ENCODE data around the gene CSH2. TPM values are rescaled to one million over a fixed set of nuclear protein-coding genes. Genes with fewer than 3 reads are reported as not detected.
"Not testable (repeated sequence)": the region's sequence is repeated elsewhere in the genome, so short reads cannot be mapped to it uniquely, and the experiment has no call there.

Gene CSH2
- total and polyA plus RNA-seq, 3 experiments from 2014 or later, result not detected

DNA sequence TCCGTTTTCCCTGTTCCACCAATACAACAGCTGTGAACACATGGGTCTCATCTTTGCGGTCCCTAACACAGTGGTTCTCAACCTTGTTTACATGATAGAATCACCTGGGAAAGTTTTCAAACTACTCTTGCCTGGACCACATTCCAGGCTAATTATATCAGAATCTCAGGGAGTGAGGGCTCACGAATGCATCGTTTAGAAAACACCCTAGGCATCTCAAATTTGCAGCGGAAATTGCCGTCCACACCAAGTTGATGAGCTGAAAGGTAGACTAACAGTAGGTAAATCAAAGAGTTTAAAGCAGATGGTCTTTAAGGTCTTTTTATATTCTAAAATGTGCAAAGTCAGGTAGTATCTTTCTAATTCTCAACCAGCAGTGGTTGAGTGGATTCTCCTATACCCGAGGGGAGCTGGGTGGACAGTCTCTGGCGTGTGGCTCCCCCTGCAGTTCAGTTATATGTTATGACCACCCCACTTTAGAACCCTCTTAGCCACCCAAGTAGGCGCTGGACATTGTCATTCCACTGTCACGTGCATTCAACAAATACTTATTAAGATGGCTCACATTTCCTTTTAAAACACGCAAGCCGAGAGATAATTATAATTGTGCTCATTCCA, 33.8 kb upstream of the CSH2 start:
- CTCF ChIA-PET, result interaction anchor here (0.8 to 1.3 kb wide), 3 partner anchors 13 to 113 kb away, joined by 3 read pairs; partner anchors contain the start of gene ICAM2
- H3K9me3 Mint-ChIP-seq; H3K36me3 Mint-ChIP-seq; POLR2A ChIA-PET; DNase-seq; H3K27me3 Mint-ChIP-seq; H3K27ac Mint-ChIP-seq; H3K27me3 ChIP-seq (ENCODE audit: insufficient read depth, low read length, poor library complexity, severe bottlenecking); H3K4me3 Mint-ChIP-seq; H3K9me3 ChIP-seq (ENCODE audit: low read length); H3K4me1 ChIP-seq (ENCODE audit: insufficient read depth, low read length); H3K4me3 ChIP-seq (ENCODE audit: low read length); H3K27ac ChIP-seq (ENCODE audit: low read depth, low read length); H3K4me1 Mint-ChIP-seq; H3K36me3 ChIP-seq (ENCODE audit: insufficient read depth, low read length): not testable (repeated sequence)

GRCh38 chr17:63904796-63905195, 31.3 kb upstream of the CSH2 start:
- H3K36me3 Mint-ChIP-seq; H3K9me3 ChIP-seq (ENCODE audit: low read length); H3K4me1 Mint-ChIP-seq; H3K9me3 Mint-ChIP-seq; H3K27ac Mint-ChIP-seq; H3K4me1 ChIP-seq (ENCODE audit: insufficient read depth, low read length); H3K4me3 Mint-ChIP-seq; H3K27me3 Mint-ChIP-seq; DNase-seq; H3K36me3 ChIP-seq (ENCODE audit: insufficient read depth, low read length); H3K4me3 ChIP-seq (ENCODE audit: low read length); H3K27ac ChIP-seq (ENCODE audit: low read depth, low read length); H3K27me3 ChIP-seq (ENCODE audit: insufficient read depth, low read length, poor library complexity, severe bottlenecking): not testable (repeated sequence)
- POLR2A ChIA-PET, result interaction anchor here (0.7 kb wide), 1 partner anchor 126 kb away, joined by 6 read pairs; no protein-coding TSS in a partner anchor
- CTCF ChIA-PET, result interaction anchor here (1.1 to 3.5 kb wide), 9 partner anchors 13 to 241 kb away, joined by 3 to 14 read pairs (median 6); partner anchors contain the start of genes ERN1 and GH1

- H3K27ac Mint-ChIP-seq, POLR2A ChIA-PET: not testable (repeated sequence)
- CTCF ChIA-PET, result interaction anchor here (0.8 to 3.5 kb wide), 9 partner anchors 12 to 242 kb away, joined by 3 to 14 read pairs (median 6); partner anchors contain the start of gene GH1
Observed at GRCh38 chr17:63903787-63904201, 30.3 kb upstream of the CSH2 start.

DNA sequence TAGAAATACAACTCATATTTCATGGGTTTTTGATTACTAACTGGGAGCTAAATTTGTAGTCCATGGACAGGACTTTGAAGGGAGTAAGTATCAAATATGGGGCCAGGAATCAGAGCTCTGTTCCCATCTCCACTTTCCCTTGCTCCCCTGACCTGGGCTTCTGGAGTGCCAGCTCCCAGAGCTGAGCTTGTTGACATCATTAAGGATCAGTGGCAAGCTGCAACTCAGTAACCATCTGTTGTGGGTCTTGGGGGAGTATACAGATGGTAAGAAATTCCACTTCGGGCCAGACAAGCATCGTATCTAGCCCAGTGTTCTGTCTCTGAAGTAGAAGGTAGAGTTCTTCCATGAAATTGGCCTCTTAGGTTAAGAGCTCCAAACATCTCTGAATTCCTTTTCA, 28.5 kb upstream of the CSH2 start:
- H3K27ac ChIP-seq (ENCODE audit: low read depth, low read length); H3K36me3 Mint-ChIP-seq; H3K4me3 ChIP-seq (ENCODE audit: low read length); H3K9me3 ChIP-seq (ENCODE audit: low read length); H3K9me3 Mint-ChIP-seq; H3K4me1 ChIP-seq (ENCODE audit: insufficient read depth, low read length); H3K4me3 Mint-ChIP-seq; H3K27me3 ChIP-seq (ENCODE audit: insufficient read depth, low read length, poor library complexity, severe bottlenecking); DNase-seq; H3K27ac Mint-ChIP-seq; H3K36me3 ChIP-seq (ENCODE audit: insufficient read depth, low read length); H3K4me1 Mint-ChIP-seq; H3K27me3 Mint-ChIP-seq: not testable (repeated sequence)
- POLR2A ChIA-PET, result interaction anchor here (0.8 kb wide), 1 partner anchor 89 kb away, joined by 5 read pairs; no protein-coding TSS in a partner anchor
- CTCF ChIA-PET, result interaction anchor here (0.8 to 3.5 kb wide), 7 partner anchors 9 to 231 kb away, joined by 3 to 14 read pairs (median 4); partner anchors contain the start of genes CSHL1 and GH1

More at GRCh38 chr17:63903787-63904201, 30.3 kb upstream of the CSH2 start:
- H3K27me3 Mint-ChIP-seq; H3K27me3 ChIP-seq (ENCODE audit: insufficient read depth, low read length, poor library complexity, severe bottlenecking); H3K4me3 ChIP-seq (ENCODE audit: low read length); H3K27ac ChIP-seq (ENCODE audit: low read depth, low read length); H3K4me3 Mint-ChIP-seq; H3K36me3 Mint-ChIP-seq; H3K4me1 ChIP-seq (ENCODE audit: insufficient read depth, low read length); H3K9me3 Mint-ChIP-seq; H3K36me3 ChIP-seq (ENCODE audit: insufficient read depth, low read length); H3K4me1 Mint-ChIP-seq; H3K9me3 ChIP-seq (ENCODE audit: low read length): not testable (repeated sequence)
- DNase-seq, result peak in 2 of 5 donors; percentile 20 to 31

GRCh38 chr17:63898899-63899798, 25.7 kb upstream of the CSH2 start:
- peak in 1 of 5 donors; percentile 19 for DNase-seq
- CTCF ChIA-PET, result interaction anchor here (1.5 to 1.6 kb wide), 2 partner anchors 130 to 235 kb away, joined by 3 read pairs; no protein-coding TSS in a partner anchor

DNA sequence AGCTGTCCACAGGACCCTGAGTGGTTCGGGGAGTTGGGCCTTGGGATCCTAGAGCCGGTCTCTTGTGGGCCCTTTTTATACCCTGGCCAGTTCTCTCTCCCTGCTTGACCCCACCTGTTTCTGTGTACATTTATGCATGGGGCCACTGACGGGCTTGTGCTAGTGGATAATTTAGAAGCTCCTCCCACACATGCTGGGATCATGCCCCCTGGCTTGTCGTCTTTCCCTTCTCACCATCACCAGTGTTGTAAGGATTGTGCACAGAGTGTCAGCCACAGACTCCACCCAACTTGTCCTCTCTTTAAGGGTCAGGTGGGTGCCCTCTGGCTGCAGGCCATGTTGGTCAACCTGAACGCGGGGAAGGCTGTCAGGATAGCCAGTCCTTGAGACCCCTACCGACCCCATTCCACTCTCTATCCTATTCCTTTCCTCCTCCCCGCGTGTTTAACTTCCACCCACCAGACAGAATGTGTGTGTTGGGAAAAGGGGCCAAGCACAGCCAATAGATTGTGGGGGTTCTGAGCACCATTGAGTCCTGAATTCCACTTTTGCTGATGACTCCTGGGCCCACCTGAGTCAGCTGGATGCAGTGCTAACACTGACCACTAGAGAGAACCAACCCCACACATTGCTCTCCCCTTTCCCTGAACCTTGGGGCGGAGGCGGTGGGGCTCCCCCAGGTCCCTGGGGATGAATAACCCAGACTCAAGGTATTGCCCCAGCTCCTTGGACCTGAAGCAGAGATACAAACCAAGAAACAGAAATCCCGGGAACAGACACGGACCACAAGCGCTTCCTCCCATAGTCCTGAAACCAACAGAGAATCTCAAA, 23.3 kb upstream of the CSH2 start, which contains the start of gene CSH1:
TSS of gene CSH1 (minus strand) at position 51 of the 831 bp plus-strand sequence. CDS start 63 bp downstream, outside the sequence.
- H3K27me3 ChIP-seq (ENCODE audit: insufficient read depth, low read length, poor library complexity, severe bottlenecking); DNase-seq; H3K9me3 ChIP-seq (ENCODE audit: low read length); H3K27me3 Mint-ChIP-seq; H3K9me3 Mint-ChIP-seq; H3K36me3 ChIP-seq (ENCODE audit: insufficient read depth, low read length); H3K27ac Mint-ChIP-seq; H3K27ac ChIP-seq (ENCODE audit: low read depth, low read length); CTCF ChIA-PET; H3K4me1 Mint-ChIP-seq; H3K4me1 ChIP-seq (ENCODE audit: insufficient read depth, low read length); H3K36me3 Mint-ChIP-seq; POLR2A ChIA-PET; H3K4me3 ChIP-seq (ENCODE audit: low read length): not testable (repeated sequence)
- H3K4me3 Mint-ChIP-seq, result peak within 1 kb of the TSS in 1 of 7 donors; percentile 13

More at GRCh38 chr17:63898899-63899798, 25.7 kb upstream of the CSH2 start:
- H3K36me3 ChIP-seq (ENCODE audit: insufficient read depth, low read length); H3K4me1 ChIP-seq (ENCODE audit: insufficient read depth, low read length); H3K36me3 Mint-ChIP-seq; H3K4me1 Mint-ChIP-seq; H3K27me3 ChIP-seq (ENCODE audit: insufficient read depth, low read length, poor library complexity, severe bottlenecking); H3K27me3 Mint-ChIP-seq; POLR2A ChIA-PET; H3K4me3 ChIP-seq (ENCODE audit: low read length); H3K4me3 Mint-ChIP-seq; H3K27ac ChIP-seq (ENCODE audit: low read depth, low read length); H3K9me3 ChIP-seq (ENCODE audit: low read length); H3K9me3 Mint-ChIP-seq: not testable (repeated sequence)
- peak overlapping the region in 1 of 8 donors; percentile 4 for H3K27ac Mint-ChIP-seq

GRCh38 chr17:63894821-63895220, 21.3 kb upstream of the CSH2 start:
- H3K27me3 Mint-ChIP-seq; H3K4me3 Mint-ChIP-seq; H3K36me3 ChIP-seq (ENCODE audit: insufficient read depth, low read length); H3K9me3 Mint-ChIP-seq; H3K36me3 Mint-ChIP-seq; H3K27ac ChIP-seq (ENCODE audit: low read depth, low read length); H3K4me1 Mint-ChIP-seq; H3K4me1 ChIP-seq (ENCODE audit: insufficient read depth, low read length); H3K27ac Mint-ChIP-seq; H3K9me3 ChIP-seq (ENCODE audit: low read length); H3K27me3 ChIP-seq (ENCODE audit: insufficient read depth, low read length, poor library complexity, severe bottlenecking); H3K4me3 ChIP-seq (ENCODE audit: low read length); DNase-seq; POLR2A ChIA-PET; CTCF ChIA-PET: not testable (repeated sequence)

Data from CD8-positive, alpha-beta memory T cell (primary cell).